HG02970 (cell line): Measurements from ENCODE around the gene BAG1.

Experiments used
- ATAC-seq: cut with Tn5 transposase; IDR thresholded peaks from one replicate; pipeline ENCODE4 v1.9.1; 2021; ENCODE audit warnings: mild to moderate bottlenecking, moderate library complexity, moderate number of reproducible peaks; ENCODE audit not compliant: unreplicated experiment, low FRiP score

BAG1 gene

GRCh38 chr9:33277484-33277883, 13.0 kb upstream of the BAG1 start:
- ATAC-seq, result no peak

GRCh38 chr9:33273972-33274328, 9.4 kb upstream of the BAG1 start:
- no peak for ATAC-seq

- ATAC-seq, result no peak
Measured at GRCh38 chr9:33273266-33273971, 8.9 kb upstream of the BAG1 start.

- ATAC-seq, result no peak
Measured at GRCh38 chr9:33272061-33272460, 7.6 kb upstream of the BAG1 start.

GRCh38 chr9:33270146-33270545, 5.6 kb upstream of the BAG1 start:
- no peak for ATAC-seq

GRCh38 chr9:33267151-33267767, 2.8 kb upstream of the BAG1 start:
- ATAC-seq, result no peak

- ATAC-seq, result peak; percentile 6
Measured at GRCh38 chr9:33265211-33265865, 830 bp upstream of the BAG1 start.

GRCh38 chr9:33264003-33264472, 470 bp downstream of the BAG1 start:
- peak; percentile 19 for ATAC-seq

- no peak for ATAC-seq
Measured at GRCh38 chr9:33263131-33264002, 1.1 kb downstream of the BAG1 start.

GRCh38 chr9:33260372-33260771, 4.1 kb downstream of the BAG1 start:
- ATAC-seq, result no peak

- ATAC-seq, result no peak
Measured at GRCh38 chr9:33257276-33257675, 7.2 kb downstream of the BAG1 start.

- no peak for ATAC-seq
Measured at GRCh38 chr9:33256236-33256635, 8.3 kb downstream of the BAG1 start.

- ATAC-seq, result no peak
Measured at GRCh38 chr9:33255471-33255870, 9.0 kb downstream of the BAG1 start.

- no peak for ATAC-seq
Measured at GRCh38 chr9:33255014-33255413, 9.5 kb downstream of the BAG1 start.

GRCh38 chr9:33254211-33254610, 10.3 kb downstream of the BAG1 start:
- no peak for ATAC-seq

GRCh38 chr9:33250458-33250995, 14.0 kb downstream of the BAG1 start:
- no peak for ATAC-seq

- no peak for ATAC-seq
Measured at GRCh38 chr9:33249983-33250382, 14.5 kb downstream of the BAG1 start.

- ATAC-seq, result no peak
Measured at GRCh38 chr9:33249087-33249658, 15.3 kb downstream of the BAG1 start.

GRCh38 chr9:33248606-33249005, 15.9 kb downstream of the BAG1 start:
- no peak for ATAC-seq

- no peak for ATAC-seq
Measured at GRCh38 chr9:33246269-33246860, 18.1 kb downstream of the BAG1 start.
